Chondrocyte (in vitro differentiated cells): ENCODE data around the gene OSBPL8. TPM values are rescaled to one million over a fixed set of nuclear protein-coding genes. Genes with fewer than 3 reads are reported as not detected.

Source experiments
- DNase-seq: peaks from one replicate; pipeline ENCODE4 v3.0.0; 2021; ENCODE audit warnings: mixed read lengths, low spot score
- H3K27ac Mint-ChIP-seq: one replicate; pipeline ENCODE4 v1.8.0; 2021; ENCODE audit warnings: mild to moderate bottlenecking, moderate library complexity, mixed read lengths; ENCODE audit not compliant: unreplicated experiment
- H3K27me3 Mint-ChIP-seq: 2 replicates; pipeline ENCODE4 v1.8.0; 2021; ENCODE audit warnings: low read depth, mixed read lengths
- H3K36me3 Mint-ChIP-seq: 2 replicates; pipeline ENCODE4 v1.8.0; 2021; ENCODE audit warnings: low read depth, mixed read lengths
- H3K4me1 Mint-ChIP-seq: 2 replicates; pipeline ENCODE4 v1.8.0; 2021; ENCODE audit warnings: low read depth, mild to moderate bottlenecking, mixed read lengths
- H3K4me3 Mint-ChIP-seq: one replicate; pipeline ENCODE4 v1.8.0; 2021; ENCODE audit warnings: mild to moderate bottlenecking, moderate library complexity, mixed read lengths; ENCODE audit not compliant: unreplicated experiment
- H3K9me3 Mint-ChIP-seq: 2 replicates; pipeline ENCODE4 v1.8.0; 2021; ENCODE audit warnings: low read depth, mixed read lengths
- total RNA-seq: library from RNA; stranded (reverse); gene quantifications from 3 replicates; pipeline ENCODE4 v1.2.1, GENCODE V29; 2021
- TF ChIP-seq, protein P1 (sequence below): fragments of 200-600 bp; sonication (generic); IDR thresholded peaks from 2 replicates; pipeline ENCODE4 v1.5.0; 2021; ENCODE audit warnings: antibody characterized with exemption, mild to moderate bottlenecking, moderate library complexity

OSBPL8 gene
- total RNA-seq, 1 donor from 2014 or later, result 105 TPM

- no peak overlapping the region for H3K27ac Mint-ChIP-seq
- peaks cover 10% of the 10 kb centered on the region for H3K36me3 Mint-ChIP-seq
- peaks cover 15% of the 10 kb centered on the region for H3K4me1 Mint-ChIP-seq
- H3K4me3 Mint-ChIP-seq, result no peak overlapping the region
- DNase-seq, result no peak
- H3K27me3 Mint-ChIP-seq, result no peaks in the 10 kb centered on the region
- TF ChIP-seq, protein P1, sequence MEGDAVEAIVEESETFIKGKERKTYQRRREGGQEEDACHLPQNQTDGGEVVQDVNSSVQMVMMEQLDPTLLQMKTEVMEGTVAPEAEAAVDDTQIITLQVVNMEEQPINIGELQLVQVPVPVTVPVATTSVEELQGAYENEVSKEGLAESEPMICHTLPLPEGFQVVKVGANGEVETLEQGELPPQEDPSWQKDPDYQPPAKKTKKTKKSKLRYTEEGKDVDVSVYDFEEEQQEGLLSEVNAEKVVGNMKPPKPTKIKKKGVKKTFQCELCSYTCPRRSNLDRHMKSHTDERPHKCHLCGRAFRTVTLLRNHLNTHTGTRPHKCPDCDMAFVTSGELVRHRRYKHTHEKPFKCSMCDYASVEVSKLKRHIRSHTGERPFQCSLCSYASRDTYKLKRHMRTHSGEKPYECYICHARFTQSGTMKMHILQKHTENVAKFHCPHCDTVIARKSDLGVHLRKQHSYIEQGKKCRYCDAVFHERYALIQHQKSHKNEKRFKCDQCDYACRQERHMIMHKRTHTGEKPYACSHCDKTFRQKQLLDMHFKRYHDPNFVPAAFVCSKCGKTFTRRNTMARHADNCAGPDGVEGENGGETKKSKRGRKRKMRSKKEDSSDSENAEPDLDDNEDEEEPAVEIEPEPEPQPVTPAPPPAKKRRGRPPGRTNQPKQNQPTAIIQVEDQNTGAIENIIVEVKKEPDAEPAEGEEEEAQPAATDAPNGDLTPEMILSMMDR, result no peak
- peaks cover 16% of the 10 kb centered on the region for H3K9me3 Mint-ChIP-seq
These were observed 68.8 kb downstream of the OSBPL8 start for GRCh38 chr12:76490763-76491162.

DNA sequence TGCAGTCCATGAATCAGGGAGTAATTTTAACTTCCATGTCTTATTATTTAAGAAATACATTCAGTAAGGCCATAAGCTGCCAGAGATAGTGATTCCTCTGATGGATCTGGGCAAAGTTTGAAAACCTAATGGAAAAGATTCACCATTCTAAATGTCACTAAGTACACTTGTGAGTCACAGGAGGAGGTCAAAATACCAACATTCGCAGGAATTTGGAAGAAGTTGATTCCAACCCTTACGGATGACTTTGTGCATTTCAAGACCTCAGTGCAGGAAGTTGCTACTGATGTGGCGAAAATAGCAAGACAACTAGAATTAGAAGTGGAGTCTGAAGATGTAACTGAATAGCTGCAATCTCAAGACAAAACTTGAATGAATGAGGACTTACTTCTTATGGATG is 69.8 kb downstream of the OSBPL8 start:
- no peak overlapping the region for H3K4me3 Mint-ChIP-seq
- H3K4me1 Mint-ChIP-seq, result peaks cover 11% of the 10 kb centered on the region
- H3K36me3 Mint-ChIP-seq, result peaks cover 10% of the 10 kb centered on the region
- H3K9me3 Mint-ChIP-seq, result peaks cover 16% of the 10 kb centered on the region
- H3K27ac Mint-ChIP-seq, result no peak overlapping the region
- TF ChIP-seq, protein P1, result no peak
- DNase-seq, result no peak
- no peaks in the 10 kb centered on the region for H3K27me3 Mint-ChIP-seq

DNA sequence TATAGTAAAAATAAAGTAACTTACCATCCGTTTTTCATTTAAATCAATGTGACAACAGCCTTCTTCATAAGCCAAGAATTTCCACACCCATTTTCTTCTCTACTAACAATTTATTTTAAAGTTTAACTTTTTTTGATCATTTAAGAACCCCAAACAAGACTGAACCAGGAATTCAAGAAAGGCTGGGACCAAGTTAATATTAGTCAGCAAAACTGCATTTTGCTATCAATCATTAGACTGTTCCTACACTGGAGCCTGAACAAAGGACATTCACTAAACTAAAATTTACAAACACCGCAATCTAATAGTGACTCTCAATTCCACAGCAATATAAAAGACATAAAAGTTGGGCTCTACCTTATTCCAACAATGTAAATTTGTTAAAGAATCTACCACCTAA is 73.6 kb downstream of the OSBPL8 start:
- H3K4me1 Mint-ChIP-seq, result peaks cover 11% of the 10 kb centered on the region
- TF ChIP-seq, protein P1, result no peak
- no peak for DNase-seq
- H3K36me3 Mint-ChIP-seq, result no peaks in the 10 kb centered on the region
- H3K9me3 Mint-ChIP-seq, result no peaks in the 10 kb centered on the region
- H3K4me3 Mint-ChIP-seq, result no peak overlapping the region
- no peaks in the 10 kb centered on the region for H3K27me3 Mint-ChIP-seq
- H3K27ac Mint-ChIP-seq, result peak overlapping the region; percentile 33

DNA sequence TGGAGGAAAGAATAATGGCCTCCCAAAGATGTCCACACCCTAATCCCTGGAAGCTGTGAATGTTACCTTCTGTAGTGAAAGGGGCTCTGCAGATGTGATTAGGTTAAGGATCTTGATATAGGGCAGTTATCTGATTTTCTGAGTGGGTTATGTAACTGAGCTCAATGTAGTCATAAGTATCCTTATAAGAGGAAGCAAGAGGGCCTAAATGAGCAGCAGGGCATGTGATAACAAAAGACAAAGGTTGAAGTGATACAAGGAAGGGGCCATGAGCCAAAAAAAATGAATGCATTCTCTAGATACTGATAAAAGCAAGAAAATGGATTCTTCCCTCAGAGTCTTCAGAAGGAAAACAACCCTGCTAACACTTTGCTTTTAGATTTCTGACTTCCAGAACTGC is 78.8 kb downstream of the OSBPL8 start:
- H3K4me3 Mint-ChIP-seq, result no peak overlapping the region
- H3K4me1 Mint-ChIP-seq, result no peaks in the 10 kb centered on the region
- peaks cover 4% of the 10 kb centered on the region for H3K36me3 Mint-ChIP-seq
- TF ChIP-seq, protein P1, result no peak
- H3K9me3 Mint-ChIP-seq, result no peaks in the 10 kb centered on the region
- no peak overlapping the region for H3K27ac Mint-ChIP-seq
- no peak for DNase-seq
- H3K27me3 Mint-ChIP-seq, result no peaks in the 10 kb centered on the region

- Mint-ChIP-seq H3K4me1 (no peaks in the 10 kb centered on the region), H3K27ac (no peak overlapping the region), H3K4me3 (no peak overlapping the region), H3K27me3 (no peaks in the 10 kb centered on the region), H3K36me3 (peaks cover 4% of the 10 kb centered on the region), H3K9me3 (no peaks in the 10 kb centered on the region)
- no peak for DNase-seq
- TF ChIP-seq, protein P1, result no peak
These were observed 81.5 kb downstream of the OSBPL8 start for GRCh38 chr12:76478045-76478444.
